ENCODE results near the gene GUK1. TPM values are rescaled to one million over a fixed set of nuclear protein-coding genes. Genes with fewer than 3 reads are reported as not detected.

The GUK1 gene
- total RNA-seq, 2 donors from 2014 or later = 252 to 422 TPM

DNA sequence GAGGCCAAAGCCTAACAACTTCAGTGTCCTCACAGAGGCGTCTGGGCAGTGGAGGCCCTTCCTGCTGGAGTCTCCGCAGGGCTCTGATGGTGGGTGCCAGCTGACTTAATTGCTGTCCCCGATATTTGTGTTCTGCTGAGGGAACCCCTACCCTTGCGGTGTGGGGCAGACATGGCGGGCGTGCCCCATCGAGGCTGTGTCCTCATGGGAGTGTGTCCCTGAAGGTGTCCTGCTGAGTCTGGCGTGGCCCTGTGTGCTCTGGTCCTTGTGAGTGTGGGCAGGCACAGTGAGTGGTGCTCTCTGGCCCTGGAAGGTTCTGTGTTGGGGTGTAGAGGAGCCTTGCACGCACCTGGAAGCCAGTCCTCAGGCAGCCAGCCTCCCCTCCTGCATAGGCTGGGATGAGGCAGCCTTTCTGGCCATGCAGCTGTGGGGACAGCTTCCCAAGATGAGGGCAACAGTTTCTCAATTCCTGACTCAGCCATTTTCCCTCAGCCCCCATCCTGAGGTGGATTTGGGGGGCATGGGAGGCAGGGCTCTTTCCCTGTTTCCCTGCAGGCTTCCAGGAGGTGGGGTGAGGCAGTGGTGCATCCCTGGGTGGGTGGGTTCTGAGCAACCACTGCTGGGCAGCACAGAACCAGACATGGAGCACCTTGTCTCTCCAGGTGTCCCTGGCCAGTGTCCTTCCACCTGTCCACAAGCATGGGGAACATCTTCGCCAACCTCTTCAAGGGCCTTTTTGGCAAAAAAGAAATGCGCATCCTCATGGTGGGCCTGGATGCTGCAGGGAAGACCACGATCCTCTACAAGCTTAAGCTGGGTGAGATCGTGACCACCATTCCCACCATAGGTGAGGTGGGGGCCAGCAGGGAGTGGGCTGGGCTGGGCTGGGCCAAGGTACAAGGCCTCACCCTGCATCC is 43.4 kb upstream of the GUK1 start:
- no peak overlapping the region for H3K27ac ChIP-seq
- no peak for ATAC-seq (ENCODE audit: insufficient number of reproducible peaks, low FRiP score, low read depth)
- H3K27me3 ChIP-seq (replicated peaks; ENCODE audit: insufficient read depth) = no peaks in the 10 kb centered on the region
- TF ChIP-seq, protein P1, sequence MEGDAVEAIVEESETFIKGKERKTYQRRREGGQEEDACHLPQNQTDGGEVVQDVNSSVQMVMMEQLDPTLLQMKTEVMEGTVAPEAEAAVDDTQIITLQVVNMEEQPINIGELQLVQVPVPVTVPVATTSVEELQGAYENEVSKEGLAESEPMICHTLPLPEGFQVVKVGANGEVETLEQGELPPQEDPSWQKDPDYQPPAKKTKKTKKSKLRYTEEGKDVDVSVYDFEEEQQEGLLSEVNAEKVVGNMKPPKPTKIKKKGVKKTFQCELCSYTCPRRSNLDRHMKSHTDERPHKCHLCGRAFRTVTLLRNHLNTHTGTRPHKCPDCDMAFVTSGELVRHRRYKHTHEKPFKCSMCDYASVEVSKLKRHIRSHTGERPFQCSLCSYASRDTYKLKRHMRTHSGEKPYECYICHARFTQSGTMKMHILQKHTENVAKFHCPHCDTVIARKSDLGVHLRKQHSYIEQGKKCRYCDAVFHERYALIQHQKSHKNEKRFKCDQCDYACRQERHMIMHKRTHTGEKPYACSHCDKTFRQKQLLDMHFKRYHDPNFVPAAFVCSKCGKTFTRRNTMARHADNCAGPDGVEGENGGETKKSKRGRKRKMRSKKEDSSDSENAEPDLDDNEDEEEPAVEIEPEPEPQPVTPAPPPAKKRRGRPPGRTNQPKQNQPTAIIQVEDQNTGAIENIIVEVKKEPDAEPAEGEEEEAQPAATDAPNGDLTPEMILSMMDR (IDR thresholded peaks at IDR 0.05) = no peak
- peaks cover 9% of the 10 kb centered on the region for H3K9me3 ChIP-seq
- H3K4me1 ChIP-seq (ENCODE audit: control insufficient read depth in 1 of 2, low read depth in 2 of 2) = peaks cover 1 to 24% of the 10 kb centered on the region in 2 donors
- no peak for DNase-seq (ENCODE audit: low spot score)
- H3K36me3 ChIP-seq = peaks cover 32% of the 10 kb centered on the region
- H3K4me3 ChIP-seq = no peak overlapping the region

DNA sequence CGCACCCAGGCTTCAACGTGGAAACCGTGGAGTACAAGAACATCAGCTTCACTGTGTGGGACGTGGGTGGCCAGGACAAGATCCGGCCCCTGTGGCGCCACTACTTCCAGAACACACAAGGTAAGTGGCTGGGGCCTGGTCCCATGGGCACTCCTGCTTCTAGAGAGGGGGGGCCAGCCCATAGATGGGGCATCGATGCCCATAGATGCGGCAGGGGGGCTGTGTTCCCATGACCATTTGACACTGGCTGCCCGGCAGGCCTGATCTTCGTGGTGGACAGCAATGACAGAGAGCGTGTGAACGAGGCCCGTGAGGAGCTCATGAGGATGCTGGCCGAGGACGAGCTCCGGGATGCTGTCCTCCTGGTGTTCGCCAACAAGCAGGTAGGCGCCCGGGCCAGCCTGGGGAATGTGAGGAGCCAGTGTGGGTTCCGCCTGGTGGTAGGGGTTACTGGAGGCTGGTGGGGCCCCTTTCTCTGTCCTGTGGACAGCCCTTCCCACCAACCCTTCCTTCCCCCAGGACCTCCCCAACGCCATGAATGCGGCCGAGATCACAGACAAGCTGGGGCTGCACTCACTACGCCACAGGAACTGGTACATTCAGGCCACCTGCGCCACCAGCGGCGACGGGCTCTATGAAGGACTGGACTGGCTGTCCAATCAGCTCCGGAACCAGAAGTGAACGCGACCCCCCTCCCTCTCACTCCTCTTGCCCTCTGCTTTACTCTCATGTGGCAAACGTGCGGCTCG is 42.6 kb upstream of the GUK1 start:
- Histone ChIP-seq H3K27ac (no peak overlapping the region), H3K4me1 (ENCODE audit: control insufficient read depth in 1 of 2, low read depth in 2 of 2) (peaks cover 5 to 24% of the 10 kb centered on the region in 2 donors), H3K27me3 (replicated peaks; ENCODE audit: insufficient read depth) (no peaks in the 10 kb centered on the region), H3K9me3 (peaks cover 9% of the 10 kb centered on the region), H3K36me3 (peaks cover 32% of the 10 kb centered on the region), H3K4me3 (no peak overlapping the region)
- TF ChIP-seq, protein P1 (IDR thresholded peaks at IDR 0.05) = no peak
- no peak for DNase-seq (ENCODE audit: low spot score)
- no peak for ATAC-seq (ENCODE audit: insufficient number of reproducible peaks, low FRiP score, low read depth)

DNA sequence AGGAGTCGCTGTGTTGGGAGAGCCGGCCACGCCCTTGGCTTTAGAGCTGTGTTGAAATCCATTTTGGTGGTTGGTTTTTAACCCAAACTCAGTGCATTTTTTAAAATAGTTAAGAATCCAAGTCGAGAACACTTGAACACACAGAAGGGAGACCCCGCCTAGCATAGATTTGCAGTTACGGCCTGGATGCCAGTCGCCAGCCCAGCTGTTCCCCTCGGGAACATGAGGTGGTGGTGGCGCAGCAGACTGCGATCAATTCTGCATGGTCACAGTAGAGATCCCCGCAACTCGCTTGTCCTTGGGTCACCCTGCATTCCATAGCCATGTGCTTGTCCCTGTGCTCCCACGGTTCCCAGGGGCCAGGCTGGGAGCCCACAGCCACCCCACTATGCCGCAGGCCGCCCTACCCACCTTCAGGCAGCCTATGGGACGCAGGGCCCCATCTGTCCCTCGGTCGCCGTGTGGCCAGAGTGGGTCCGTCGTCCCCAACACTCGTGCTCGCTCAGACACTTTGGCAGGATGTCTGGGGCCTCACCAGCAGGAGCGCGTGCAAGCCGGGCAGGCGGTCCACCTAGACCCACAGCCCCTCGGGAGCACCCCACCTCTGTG is 41.7 kb upstream of the GUK1 start:
- DNase-seq (ENCODE audit: low spot score) (no peak), ATAC-seq (ENCODE audit: insufficient number of reproducible peaks, low FRiP score, low read depth) (no peak)
- H3K4me3 ChIP-seq = no peak overlapping the region
- H3K9me3 ChIP-seq = peaks cover 9% of the 10 kb centered on the region
- H3K4me1 ChIP-seq (ENCODE audit: control insufficient read depth in 1 of 2, low read depth in 2 of 2) = peaks cover 5 to 20% of the 10 kb centered on the region in 2 donors
- TF ChIP-seq, protein P1 (IDR thresholded peaks at IDR 0.05) = no peak
- H3K27ac ChIP-seq = no peak overlapping the region
- peaks cover 32% of the 10 kb centered on the region for H3K36me3 ChIP-seq
- no peaks in the 10 kb centered on the region for H3K27me3 ChIP-seq (replicated peaks; ENCODE audit: insufficient read depth)

DNA sequence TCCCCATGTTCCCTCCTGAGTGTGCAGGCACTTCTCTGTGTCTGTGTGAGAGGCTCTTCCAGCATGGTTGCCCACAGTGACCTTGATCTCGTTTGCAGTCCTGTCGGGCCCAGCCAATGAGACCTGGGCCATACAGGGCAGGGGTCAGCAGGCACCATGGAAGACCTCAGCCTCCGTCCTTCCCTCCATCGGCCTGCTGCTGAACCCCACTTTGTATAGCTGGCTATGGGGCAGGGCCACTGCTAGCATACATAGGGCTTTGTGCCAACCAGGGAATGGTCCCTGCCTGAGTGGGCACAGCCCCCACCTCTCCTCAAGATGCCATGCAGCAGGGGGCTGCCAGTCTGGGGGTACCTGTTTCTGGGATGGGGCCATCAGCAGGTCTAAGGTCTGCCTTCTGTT is 40.7 kb upstream of the GUK1 start:
- Histone ChIP-seq H3K9me3 (peaks cover 7% of the 10 kb centered on the region), H3K4me1 (ENCODE audit: control insufficient read depth in 1 of 2, low read depth in 2 of 2) (peaks cover 9 to 29% of the 10 kb centered on the region in 2 donors), H3K4me3 (no peak overlapping the region), H3K27me3 (replicated peaks; ENCODE audit: insufficient read depth) (no peaks in the 10 kb centered on the region), H3K36me3 (peaks cover 32% of the 10 kb centered on the region), H3K27ac (no peak overlapping the region)
- TF ChIP-seq, protein P1 (IDR thresholded peaks at IDR 0.05) = no peak
- ATAC-seq (ENCODE audit: insufficient number of reproducible peaks, low FRiP score, low read depth) (no peak), DNase-seq (ENCODE audit: low spot score) (no peak)

Measured in thoracic aorta (tissue), 2 donors.